Measurements from ENCODE around the gene PSME2.

Gene PSME2

GRCh38 chr14:24095271-24096068 lies 50.9 kb downstream of the PSME2 start:
- 47% methylated on average over 12 of the region's 12 CpGs for WGBS
- Histone ChIP-seq H3K36me3 (ENCODE audit: insufficient read depth, low read length) (peaks cover 28% of the 10 kb centered on the region), H3K27me3 (ENCODE audit: insufficient read depth, low read length) (peaks cover 6% of the 10 kb centered on the region), H3K4me1 (ENCODE audit: insufficient read depth, low read length) (peaks cover 14% of the 10 kb centered on the region), H3K27ac (ENCODE audit: low read depth, low read length) (no peak overlapping the region), H3K4me3 (ENCODE audit: low read length) (peak overlapping the region; percentile 80), H3K9me3 (ENCODE audit: insufficient read depth, low read depth, low read length) (no peaks in the 10 kb centered on the region), H3K9ac (ENCODE audit: low read depth, low read length) (peak overlapping the region; percentile 89)

- Histone ChIP-seq H3K4me3 (ENCODE audit: low read length) (peak overlapping the region; percentile 80), H3K27ac (ENCODE audit: low read depth, low read length) (peak overlapping the region; percentile 84), H3K9me3 (ENCODE audit: insufficient read depth, low read depth, low read length) (no peaks in the 10 kb centered on the region), H3K27me3 (ENCODE audit: insufficient read depth, low read length) (peaks cover 6% of the 10 kb centered on the region), H3K4me1 (ENCODE audit: insufficient read depth, low read length) (peaks cover 14% of the 10 kb centered on the region), H3K36me3 (ENCODE audit: insufficient read depth, low read length) (peaks cover 22% of the 10 kb centered on the region), H3K9ac (ENCODE audit: low read depth, low read length) (peak overlapping the region; percentile 89)
- WGBS, result 12% methylated on average over 14 of the region's 14 CpGs
Observed at GRCh38 chr14:24094841-24095270, 51.6 kb downstream of the PSME2 start.

- WGBS, result under 1% methylated on average over 68 of the region's 68 CpGs
- Histone ChIP-seq H3K9ac (ENCODE audit: low read depth, low read length) (peak within 1 kb of the TSS; percentile 89), H3K9me3 (ENCODE audit: insufficient read depth, low read depth, low read length) (no peaks in the 10 kb centered on the region), H3K36me3 (ENCODE audit: insufficient read depth, low read length) (peaks cover 15% of the 10 kb centered on the region), H3K4me1 (ENCODE audit: insufficient read depth, low read length) (peaks cover 14% of the 10 kb centered on the region), H3K27me3 (ENCODE audit: insufficient read depth, low read length) (peaks cover 6% of the 10 kb centered on the region), H3K4me3 (ENCODE audit: low read length) (peak within 1 kb of the TSS; percentile 80), H3K27ac (ENCODE audit: low read depth, low read length) (peak within 1 kb of the TSS; percentile 84)
Observed at GRCh38 chr14:24093901-24094840, 52.2 kb downstream of the PSME2 start, which contains the start of gene PCK2. Gene PCK2, plus strand, starts transcription at chr14:24094311. Its CDS starts 95 bp downstream, at chr14:24094406.
